NCI-H1105 treated with DMSO at 0.1 percent for 48 hours (cell line): ENCODE measurements around the gene HOXB7.

Experiments
- DNase-seq: peaks from one replicate; lab custom pipeline; 2025; lab: John Stamatoyannopoulos, UW

HOXB7 gene

DNA sequence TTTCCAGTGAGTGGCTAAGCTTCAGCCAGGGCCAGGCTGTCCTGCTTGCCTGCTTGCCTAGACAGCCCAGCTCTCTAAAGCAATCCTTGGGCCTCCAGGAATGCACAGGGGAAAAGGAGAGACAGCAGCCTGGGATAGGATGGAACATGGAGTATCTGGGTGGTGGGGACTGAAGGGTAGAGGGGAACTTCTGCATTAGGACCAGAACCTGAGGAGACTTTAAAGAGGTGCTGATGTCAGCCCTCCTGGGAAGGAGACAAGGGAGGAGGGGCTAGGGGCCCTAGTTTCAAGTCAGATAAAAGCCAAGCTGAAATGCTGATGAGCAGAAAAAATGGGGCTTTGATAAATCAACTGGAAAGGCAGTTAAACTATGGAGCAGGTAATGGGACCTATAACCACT is 1.8 kb downstream of the HOXB7 start:
- no peak for DNase-seq

DNA sequence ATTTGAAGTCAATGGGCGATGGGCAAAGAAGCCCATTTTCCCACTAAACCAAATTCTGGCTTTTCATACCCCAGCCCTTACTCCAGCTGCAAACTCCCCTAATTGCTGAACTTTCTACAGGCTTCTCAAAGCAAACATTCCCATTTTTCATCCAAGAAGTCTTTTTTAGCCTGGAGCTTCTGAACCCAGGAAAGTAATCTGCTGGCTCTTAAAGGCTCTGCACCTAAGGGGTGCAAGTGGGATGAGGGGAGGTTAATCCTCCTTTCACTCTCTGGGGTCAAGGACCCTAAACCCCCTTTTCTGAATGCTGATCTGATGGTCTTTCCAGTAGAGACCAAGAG is 2.4 kb downstream of the HOXB7 start:
- DNase-seq = no peak

DNA sequence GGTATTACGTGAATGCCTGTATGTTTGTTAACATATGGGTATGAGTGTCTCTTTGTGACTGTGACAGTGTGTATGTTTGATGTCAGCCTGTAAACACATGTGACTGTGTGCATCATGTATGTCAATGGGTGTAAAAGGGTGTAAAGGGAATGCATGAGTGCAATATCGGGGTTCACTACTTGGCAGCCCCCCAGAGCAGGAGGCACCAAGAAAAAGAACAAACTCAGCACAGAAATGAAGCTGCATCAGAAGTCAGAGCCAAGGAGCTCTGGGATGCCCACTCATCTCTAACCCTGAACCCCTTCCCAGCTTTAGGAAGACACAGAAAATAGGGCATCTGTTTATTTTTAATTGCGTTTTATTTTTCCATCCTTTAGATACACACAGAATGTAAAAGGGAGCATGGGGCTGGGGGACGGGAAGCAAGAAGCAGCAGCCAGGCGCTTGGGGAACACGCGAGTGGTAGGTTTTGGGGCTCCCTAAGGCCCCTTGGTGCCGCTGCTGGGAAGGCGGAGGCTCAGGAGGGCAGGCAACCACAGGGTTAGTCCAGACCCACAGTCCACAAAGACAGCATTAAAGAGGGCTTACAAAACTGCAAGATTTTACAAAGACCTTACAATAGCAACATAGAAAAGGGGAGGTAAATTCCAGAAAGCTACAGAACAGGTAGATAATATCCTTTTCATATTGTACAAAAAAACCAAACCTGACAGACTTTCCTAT is 3.8 kb downstream of the HOXB7 start:
- no peak for DNase-seq

DNA sequence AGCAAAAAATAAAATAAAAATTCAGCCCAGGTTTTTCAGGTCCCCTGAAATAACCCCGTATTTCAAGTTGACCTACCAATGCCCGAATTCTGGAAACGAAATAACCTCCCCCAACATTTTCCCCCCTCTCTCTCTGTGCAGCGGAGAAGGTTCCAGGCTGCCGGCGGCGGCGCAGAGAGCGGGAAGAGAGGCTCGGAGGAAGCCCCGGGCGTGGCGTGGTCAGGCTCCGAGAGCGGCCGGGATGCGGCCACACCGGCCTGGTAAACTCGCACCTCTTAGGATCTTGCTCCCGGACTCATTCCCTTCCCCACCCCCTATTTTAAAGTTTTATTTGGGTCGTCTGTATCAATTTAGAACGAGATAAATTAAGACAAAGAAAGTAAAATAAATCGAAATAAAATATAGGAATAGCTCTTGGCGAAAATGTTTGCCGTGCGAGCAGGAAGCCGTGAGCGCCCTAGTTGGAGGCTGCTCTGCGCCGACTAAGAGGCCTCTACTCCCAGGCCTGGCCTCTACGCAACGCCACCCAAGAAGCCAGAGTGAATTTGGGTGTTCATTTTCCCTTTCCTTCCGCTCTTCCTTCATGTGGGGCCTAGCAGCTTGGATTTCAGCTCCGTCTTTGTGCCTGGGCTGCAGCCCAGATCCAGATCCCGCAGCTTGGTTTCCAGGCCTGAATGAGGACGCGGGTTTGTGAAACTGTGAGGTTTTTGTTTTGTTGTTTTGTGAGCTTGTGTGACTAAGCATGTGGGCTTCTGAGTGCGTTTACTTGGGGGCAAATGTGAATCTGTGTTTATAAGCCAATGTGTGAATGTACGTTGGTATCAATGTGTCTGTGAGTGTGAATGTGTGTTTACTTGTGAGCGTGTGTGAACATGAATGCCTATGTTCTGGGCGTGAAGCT is 4.6 kb downstream of the HOXB7 start:
- DNase-seq = no peak

DNA sequence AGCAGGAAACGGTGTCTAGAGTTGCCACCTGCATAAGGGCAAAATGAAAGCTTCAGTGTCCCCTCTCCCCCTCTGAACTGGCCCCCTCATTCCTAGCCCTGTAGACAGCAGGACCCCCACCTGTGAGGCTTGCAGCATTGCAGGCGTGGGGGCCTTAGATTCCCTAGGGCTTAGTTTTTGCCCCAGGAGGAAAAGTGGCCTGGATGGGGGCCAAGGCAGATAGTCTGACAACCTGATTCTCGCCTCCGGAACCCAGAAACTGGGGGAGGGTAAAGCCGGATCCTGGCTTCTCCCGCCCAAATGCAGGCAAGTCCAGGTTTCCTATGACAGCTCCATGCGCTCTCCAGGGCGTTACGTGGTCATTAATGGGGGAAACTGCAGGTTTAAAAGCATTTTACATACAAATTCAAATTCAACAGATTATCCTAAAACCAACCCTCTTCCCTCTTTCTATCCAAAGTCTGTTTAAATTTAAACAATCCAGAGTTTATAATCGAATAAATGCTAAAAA is 5.4 kb downstream of the HOXB7 start:
- no peak for DNase-seq

DNA sequence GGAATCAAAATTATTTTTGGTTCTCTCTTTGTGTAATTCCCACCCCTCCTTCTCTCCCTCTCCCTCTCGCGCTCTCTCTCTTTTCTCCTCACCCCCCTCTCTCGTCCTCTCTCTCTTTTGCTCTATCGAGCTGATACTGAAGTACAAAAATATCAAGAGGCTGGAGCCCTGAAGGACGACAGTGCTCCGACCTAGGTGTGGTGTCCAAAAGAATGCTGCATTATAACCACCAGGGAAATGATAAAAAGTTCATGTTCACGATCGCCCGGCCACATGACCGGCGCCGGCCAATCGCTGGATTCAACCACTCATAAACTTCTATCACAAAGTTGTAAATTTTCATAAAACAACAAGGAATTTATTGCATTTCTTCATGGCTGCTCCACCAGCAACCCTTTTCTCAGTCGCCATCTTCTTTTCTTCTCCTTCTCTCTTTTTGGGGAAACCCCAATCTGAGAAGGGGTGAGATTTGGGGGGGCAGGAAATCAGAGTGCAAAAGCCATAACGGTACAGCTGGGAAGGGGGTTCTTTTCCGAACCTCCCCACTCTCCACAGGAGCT is 6.0 kb downstream of the HOXB7 start, which contains the start of gene HOXB6:
HOXB6 (minus strand) TSS at position 217 of the 560 bp plus-strand sequence. CDS start 6,836 bp downstream, outside the sequence.
- DNase-seq = no peak

DNA sequence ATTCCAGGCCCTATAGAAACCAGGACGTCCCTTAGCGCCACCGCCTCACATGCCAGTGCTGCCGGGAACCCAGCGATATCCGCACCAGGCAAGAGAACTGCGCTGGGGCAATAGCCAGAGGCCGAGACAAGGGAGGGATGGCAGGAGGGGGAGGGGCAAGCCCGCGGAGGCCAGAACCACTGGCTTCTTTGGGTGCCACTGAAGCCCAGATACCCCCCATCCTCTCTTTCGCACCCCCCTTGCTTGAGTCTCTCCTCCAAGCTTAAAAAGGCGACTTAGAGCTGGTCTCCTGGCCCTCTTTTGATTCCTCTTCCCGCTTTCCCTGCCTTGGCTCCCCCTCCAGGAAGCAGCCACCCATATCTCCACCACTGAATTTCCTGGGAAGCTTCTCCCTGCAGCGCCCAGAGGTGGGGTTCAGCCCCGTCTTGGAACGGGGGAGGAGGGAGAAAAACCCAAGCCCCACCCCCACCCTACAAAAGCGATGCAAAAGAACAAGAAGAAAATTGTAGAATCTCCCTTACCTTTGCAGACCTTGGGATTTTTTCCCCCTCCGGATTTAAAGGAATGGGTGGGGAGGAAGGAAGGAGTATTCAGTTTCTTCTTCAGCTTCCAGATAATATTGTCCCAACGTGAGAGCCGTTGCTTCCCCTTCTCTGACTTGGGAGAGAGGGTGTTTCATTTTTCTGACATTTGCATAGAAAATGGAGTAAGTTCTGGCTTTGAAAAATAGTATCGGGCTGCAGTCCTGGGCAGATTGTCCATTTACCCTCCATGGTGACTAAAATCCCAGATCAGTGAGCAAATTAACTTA is 6.7 kb downstream of the HOXB7 start:
- DNase-seq = no peak

DNA sequence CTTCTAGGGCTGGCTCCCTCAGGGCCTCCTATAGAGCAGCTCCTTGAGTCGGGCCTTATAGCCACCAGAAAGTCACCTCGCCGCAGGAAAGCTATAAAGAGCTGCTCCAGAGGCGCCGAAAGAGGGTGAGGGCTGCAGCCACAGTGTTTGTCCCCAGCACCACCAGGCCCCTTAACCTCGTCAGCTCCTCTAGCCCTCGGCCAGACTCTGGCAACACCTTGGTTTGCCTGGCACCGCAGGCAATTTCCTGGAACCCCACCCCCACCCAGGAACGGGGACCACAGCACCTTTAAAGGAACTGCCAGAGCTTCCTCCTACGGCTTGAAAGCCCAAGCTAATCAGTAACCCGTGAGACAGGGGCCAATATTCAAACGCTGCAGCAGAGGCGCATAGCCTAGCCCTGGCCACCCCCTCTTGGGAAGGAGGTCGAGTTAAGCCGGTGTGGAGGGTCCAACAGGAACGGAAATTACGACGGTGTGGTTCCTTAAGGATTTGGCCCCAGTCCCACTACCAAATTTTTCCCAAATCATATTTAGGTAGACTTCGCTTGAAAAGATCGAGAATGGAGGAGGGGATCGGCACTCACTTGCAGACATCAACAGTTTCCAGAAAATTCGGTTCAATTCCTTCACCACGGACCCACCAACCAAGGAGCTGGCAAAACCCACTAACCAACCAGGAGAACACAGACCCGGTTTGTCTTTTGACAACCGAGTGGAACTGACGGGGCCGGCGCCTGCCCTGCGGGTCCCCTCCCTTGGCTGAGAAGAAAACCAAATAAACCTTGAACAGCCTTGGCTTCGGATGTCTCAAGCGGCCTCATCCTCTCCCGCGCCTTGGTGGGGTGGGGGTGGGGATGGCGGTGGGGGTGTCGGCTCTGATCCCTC is 9.0 kb downstream of the HOXB7 start:
- DNase-seq = no peak

DNA sequence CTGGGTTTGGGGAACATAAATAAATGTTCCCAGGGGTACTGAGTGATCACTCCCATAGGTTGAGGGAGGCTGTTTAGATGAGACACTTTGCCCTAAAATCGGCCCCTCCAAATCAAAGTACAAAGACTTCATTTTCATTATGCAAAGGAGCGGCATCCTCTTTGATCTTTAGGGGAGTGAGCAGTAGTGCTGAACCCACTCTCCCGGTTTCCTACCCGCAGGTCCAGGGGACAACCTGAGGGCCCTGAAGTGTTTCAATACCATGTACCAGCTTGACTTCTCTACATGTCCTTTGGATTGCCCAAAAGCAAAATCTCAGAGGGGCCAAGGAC is 9.6 kb downstream of the HOXB7 start:
- no peak for DNase-seq

DNA sequence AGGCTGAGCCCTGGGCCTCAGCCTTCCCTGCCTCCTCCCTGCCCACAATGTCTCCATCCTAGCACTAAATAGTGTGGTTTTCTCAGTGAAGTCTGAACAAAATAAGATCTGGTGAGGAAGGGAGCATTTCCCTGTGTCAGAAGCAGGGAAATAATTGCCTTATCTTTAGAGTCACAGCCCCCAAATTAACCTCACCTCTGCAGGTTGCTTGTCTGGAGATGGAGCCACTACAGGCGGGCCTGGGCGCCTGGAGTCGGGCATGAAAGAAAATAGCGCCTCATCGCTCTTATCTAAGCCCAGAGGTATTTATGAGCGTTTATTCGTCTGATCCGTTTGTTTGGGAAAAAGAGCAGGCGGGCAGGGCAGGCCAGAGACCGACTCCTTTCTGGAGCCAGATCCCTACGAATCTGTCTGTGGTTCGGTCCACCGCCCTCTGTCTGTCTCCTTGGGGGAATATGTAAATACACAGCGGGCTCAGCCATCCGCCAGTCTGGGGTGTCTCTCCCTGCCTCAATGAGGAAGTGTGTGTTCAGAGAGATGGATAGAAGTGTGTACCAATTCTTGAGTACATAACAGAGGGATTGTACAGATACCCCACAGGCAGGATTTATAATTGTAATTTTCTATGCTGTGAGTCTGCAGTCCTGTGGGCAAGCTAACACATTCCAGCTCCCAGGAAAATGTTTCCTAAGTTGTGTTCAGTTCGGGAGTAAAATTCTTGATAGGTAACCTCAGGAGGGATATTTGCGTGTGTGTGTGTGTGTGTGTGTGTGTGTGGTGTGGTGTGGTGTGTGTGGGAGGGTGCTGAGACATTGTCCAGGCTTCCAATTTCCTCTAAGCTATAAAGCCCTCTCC is 10.3 kb downstream of the HOXB7 start:
- DNase-seq = no peak

DNA sequence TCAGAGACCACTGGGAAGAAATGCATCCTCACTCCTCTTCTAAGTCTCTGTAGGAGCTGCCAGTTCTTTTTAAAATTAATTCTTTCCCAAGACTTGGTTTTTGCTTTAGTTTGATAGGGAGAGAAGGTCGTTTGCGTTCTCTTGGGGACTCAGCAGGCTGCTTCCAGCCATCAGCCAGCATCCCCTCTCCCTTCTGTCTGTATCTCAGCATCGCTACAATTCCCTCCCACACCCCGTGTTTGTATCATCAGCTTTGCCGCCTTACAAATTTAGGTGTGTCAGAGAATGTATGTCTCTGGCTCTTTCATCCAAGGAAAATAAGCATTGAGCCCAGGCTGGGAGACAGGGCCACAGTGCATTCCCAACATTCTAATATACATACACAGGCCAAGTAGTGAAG is 11.5 kb downstream of the HOXB7 start:
- DNase-seq = no peak

DNA sequence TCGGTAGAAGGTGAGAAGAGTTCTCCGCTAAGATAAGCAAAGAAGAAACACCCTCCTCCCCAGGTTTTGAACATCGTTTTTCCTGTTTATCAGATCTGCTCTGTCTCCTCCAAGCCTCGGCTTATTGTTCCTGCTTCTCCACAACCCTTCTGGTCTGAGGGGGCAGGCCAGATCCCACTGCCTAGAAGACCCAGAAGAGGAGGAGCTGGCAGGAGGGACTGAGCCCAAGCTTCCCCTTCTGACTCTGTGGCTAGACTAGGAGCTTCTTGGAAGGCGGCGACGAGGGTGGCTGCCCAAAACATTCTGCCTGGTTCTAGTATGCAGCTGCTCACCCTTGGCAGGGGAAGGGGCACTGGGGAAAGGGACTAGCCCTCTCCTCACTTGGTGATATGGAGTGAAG is 12.1 kb downstream of the HOXB7 start:
- DNase-seq = no peak

DNA sequence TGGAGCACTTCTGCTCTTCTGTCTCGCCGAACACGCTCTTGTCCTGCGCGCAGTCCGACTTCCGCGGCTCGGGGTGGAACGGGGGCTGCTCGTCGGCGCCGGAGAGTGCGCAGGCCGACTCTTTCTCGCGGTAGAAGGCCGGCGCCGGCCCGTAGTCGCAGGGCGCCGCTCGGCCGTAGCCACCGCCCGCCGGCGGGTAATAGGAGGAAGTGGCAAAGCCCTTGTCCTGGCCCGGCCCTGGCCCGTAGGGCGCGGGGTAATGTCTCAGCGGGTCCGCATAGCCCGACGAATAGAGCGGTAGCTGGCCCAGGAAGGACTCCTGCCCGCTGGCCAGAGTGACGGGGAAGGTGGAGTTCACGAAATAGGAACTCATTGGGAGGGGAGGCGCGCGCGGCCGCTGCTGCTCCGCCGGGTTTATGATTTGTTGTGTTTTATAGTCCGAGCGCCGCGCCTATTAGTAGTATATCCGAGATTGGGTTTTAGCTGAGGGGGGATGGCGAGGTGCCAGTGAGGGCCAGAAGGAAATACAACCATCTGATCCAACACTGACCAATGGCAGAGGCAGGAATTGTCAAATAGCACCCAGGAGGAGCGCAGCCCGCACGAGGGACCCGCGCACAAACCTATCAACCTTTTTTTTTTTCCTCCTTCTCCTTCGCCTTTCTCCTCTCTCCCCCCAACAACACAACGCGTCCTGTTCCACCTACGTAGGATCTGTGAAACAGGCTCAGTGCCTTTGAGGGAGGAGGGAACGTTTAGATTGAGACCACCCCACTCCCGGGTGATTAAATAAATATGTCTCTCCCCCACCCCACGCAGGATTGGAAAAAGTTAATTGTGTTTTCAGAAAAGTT is 12.8 kb downstream of the HOXB7 start:
- no peak for DNase-seq

DNA sequence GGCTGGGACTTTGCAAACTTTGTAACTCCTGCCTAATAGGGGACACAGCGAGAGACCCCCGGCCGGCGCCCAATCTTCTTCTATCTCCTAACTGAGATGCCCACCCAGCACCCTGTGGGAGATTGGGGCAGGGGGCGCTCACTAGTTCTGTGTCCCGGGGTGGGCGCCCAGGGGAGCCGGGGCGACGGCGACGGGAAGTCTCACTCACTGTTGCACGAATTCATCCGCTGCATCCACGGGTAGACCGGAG is 13.4 kb downstream of the HOXB7 start:
- DNase-seq = no peak

DNA sequence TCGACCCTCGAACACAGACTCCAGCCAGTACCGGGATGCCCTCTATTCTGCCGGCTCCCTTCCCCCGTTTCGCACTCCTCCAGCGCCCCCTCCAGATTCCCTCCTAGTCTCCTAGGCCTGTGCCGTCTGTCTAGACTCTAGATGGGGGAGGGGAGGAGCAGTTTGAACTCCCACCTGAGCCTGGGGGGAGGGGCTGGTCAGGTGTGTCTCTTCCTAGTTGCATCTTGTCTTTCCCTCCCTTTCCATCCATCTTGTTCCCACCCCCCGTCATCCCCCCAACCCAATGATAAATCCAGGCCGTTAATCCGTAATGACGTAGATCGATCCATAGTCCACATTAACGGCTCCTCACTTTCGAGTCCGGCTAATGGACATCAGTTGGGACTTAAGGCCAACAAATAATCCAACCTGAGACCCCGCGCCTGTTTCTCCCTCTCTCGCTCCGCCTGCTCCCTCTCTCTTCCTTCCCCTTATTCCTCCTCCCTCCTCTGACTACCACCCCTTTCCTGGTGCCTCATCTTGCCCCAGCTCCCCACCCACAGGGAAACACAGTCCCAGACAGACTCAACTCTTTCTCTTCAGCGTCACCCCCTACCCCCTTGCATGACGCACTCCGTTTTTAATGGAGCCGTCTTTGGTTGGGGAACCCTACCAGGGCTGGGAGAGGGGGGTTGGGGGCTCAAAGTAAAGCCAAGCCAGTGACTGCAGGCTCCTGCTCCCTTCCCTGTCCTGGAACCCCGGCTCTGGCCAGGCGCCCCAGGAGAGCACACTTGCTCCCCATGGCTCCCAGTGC is 13.9 kb downstream of the HOXB7 start:
- no peak for DNase-seq

DNA sequence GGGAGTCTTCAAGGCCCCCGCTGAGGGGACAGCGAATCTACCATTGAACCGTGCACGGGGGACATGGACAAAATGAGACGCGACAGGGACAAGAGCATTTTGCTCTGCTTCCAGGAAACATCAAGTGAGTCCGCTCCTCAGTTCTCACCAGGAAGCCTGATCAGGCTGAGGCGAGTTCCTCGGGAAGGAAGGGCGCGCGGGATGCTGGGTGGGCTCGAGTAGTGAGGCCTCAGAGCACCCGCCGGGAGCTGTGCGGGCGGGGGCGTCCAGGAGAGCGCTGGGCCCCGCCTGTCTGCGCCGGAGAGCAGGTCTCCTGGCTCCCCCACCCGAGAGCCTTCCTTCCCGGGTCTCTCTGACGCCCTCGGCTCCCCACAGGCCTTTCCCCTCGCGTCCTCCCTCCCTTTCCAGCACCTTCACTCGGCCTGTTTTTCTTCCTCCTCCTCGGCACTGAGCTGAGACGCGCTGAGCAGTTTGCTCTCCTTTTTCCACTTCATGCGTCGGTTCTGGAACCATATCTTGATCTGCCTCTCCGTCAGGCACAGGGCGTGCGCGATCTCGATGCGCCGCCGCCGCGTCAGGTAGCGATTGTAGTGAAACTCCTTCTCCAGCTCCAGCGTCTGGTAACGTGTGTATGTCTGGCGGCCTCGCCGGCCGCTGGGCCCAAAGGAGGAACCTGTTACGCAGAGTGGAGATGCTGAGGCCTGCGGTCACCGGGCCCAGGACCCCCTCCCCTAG is 14.7 kb downstream of the HOXB7 start:
- DNase-seq = no peak

DNA sequence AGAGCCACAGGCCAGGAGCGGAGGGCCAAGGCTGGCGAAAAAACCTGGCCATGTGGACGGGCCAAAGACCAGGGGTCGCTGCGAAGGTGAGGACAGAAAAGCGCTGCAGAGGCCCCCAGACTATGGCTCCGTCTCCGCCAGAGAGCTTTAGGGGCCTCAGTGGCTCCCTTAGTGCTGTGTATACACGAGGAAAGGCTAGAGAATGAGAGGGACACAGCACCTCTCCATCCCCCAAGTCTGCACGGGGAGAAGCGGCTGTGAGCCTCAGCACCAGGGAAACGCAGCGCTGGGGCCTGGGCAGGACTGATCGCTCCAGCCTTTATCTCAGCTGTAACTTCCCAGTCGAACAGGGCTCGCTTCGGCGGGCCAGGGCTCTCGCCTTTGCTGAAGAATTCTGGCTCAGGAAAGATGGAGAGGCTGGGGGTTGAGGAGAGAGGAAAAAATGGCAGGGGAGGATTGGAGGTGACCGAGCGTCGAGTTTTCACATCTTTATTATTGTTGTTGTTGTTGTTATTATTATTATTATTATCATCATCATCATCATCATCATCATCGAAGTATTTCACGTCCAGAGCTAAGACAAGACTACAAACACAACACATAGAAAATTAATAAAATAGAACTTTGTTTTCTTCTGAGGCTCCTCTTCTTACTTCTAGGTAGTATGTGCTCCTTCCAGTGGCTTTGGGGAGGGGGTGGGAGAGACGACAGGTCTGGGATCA is 15.4 kb downstream of the HOXB7 start:
- no peak for DNase-seq
